NT2/D1 (cell line): ENCODE data around the gene TTLL7.

Experiments
- SUZ12 ChIP-seq: IDR thresholded peaks from 2 replicates; pipeline ENCODE4 v1.6.1; 2011; ENCODE audit not compliant: insufficient read length, insufficient read depth; ENCODE audit errors: extremely low read depth
- YY1 ChIP-seq: IDR thresholded peaks from 2 replicates; pipeline ENCODE4 v1.6.1; 2011; ENCODE audit not compliant: insufficient read length, insufficient read depth
- ZNF274 ChIP-seq: IDR thresholded peaks from 2 replicates; pipeline ENCODE4 v1.6.1; 2011; ENCODE audit warnings: mild to moderate bottlenecking, low read depth, low read length

DNA sequence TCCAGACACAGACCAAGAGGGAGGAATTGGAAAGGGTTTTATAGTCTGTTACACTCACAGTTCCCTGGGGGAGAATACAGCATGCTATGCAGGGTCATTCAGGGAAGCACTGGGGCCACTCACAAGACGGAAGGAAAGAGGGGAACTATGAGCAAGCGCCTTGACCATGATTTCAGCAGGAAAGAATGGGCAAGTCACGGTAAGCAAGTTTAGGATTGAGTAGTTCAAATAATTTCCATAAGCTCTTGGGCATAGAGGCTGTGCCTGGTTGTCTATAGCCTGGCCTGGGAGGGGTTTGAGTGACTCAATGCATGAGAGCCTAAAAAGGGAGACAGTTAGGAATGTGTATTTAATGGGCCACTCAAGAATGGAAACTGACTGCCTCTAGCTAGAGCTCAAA, 176.7 kb downstream of the TTLL7 start:
- TF ChIP-seq ZNF274 (no peak), YY1 (no peak), SUZ12 (no peak)
